GM12878 (cell line): Measurements from ENCODE around the gene NTF4. TPM values are rescaled to one million over a fixed set of nuclear protein-coding genes. Genes with fewer than 3 reads are reported as not detected.

Experiments used
- ATAC-seq: fragments of 200-7000 bp; cut with Tn5 transposase; 3 replicates; pipeline ENCODE4 v1.9.1; 2020; ENCODE audit warnings: mild to moderate bottlenecking, moderate library complexity
- BruUV-seq: library from RNA; stranded (reverse); fragments of 400-500 nt; replicated peaks from 2 replicates; lab custom pipeline; 2021; lab: Mats Ljungman, UMichigan
- CTCF ChIA-PET: fragments of 300-600 bp; sonication (Branson Sonifier 250); formaldehyde crosslinking; extraction: SDS; loops from one replicate; lab custom pipeline; 2021; ENCODE audit warnings: inconsistent platforms; lab: Yijun Ruan, JAX
- POLR2A ChIA-PET: fragments of 350-600 bp; formaldehyde crosslinking; extraction: SDS; loops from one replicate; lab custom pipeline; 2021; ENCODE audit warnings: inconsistent platforms; lab: Charles Lee
- RAD21 ChIA-PET: fragments of 300-600 bp; sonication (Branson Sonifier 250); formaldehyde crosslinking; loops from one replicate; lab custom pipeline; 2023; ENCODE audit warnings: antibody characterized with exemption; ENCODE audit not compliant: unreplicated experiment; lab: Charles Lee
- SMC1A ChIA-PET: fragments of 300-600 bp; sonication (Branson Sonifier 250); formaldehyde crosslinking; loops from one replicate; lab custom pipeline; 2023; ENCODE audit not compliant: unreplicated experiment, uncharacterized antibody; lab: Charles Lee
- DNase-seq: peaks from one replicate; pipeline ENCODE4 v3.0.0-alpha.2; 2011; ENCODE audit warnings: low read depth, low spot score
- FAIRE-seq: peaks from 3 replicates; lab custom pipeline; 2011; peaks lifted over from hg19 to GRCh38; lab: Jason Lieb, UNC
- H2AFZ ChIP-seq: 2 replicates; pipeline ENCODE4 v1.6.0; 2011; ENCODE audit warnings: low read depth, low read length, control low read depth; ENCODE audit not compliant: control insufficient read depth
- H3K27ac ChIP-seq: 2 replicates; pipeline ENCODE4 v1.5.1; 2011; ENCODE audit warnings: control low read depth; ENCODE audit not compliant: control insufficient read depth, insufficient read depth
- H3K27me3 ChIP-seq, 2 experiments: replicated peaks in 1 of 2; 2 replicates each; pipeline versions ENCODE4 v1.6.0 to v1.6.1; 2011; ENCODE audit warnings: low read length in 1 of 2; ENCODE audit not compliant: control insufficient read depth in 2 of 2, insufficient read depth in 2 of 2
- H3K36me3 ChIP-seq, 2 experiments: 2 replicates each; pipeline ENCODE4 v1.5.1; 2011; ENCODE audit warnings: low read length in 1 of 2; ENCODE audit not compliant: control insufficient read depth in 2 of 2, insufficient read depth in 2 of 2
- H3K4me1 ChIP-seq: 2 replicates; pipeline ENCODE4 v1.6.1; 2011; ENCODE audit warnings: mild to moderate bottlenecking, low read length, moderate library complexity, mixed read lengths; ENCODE audit not compliant: control insufficient read depth, insufficient read depth
- H3K4me2 ChIP-seq: 2 replicates; pipeline ENCODE4 v1.6.0; 2011; ENCODE audit warnings: control low read depth; ENCODE audit not compliant: control insufficient read depth, insufficient read depth
- H3K4me3 ChIP-seq: fragments of 200-600 bp; sonication (generic); 2 replicates; pipeline ENCODE4 v1.5.1; 2016
- H3K79me2 ChIP-seq: 2 replicates; pipeline ENCODE4 v1.6.0; 2011; ENCODE audit warnings: low read length; ENCODE audit not compliant: control insufficient read depth, insufficient read depth
- H3K9ac ChIP-seq: 2 replicates; pipeline ENCODE4 v1.8.0; 2011; ENCODE audit warnings: low read length, control low read depth, mixed read lengths; ENCODE audit not compliant: control insufficient read depth, insufficient read depth
- H3K9me3 ChIP-seq: replicated peaks from 3 replicates; pipeline ENCODE4 v1.5.1; 2011; ENCODE audit warnings: mild to moderate bottlenecking, low read length; ENCODE audit not compliant: control insufficient read depth, insufficient read depth
- H4K20me1 ChIP-seq: 2 replicates; pipeline ENCODE4 v1.6.0; 2011; ENCODE audit not compliant: control insufficient read depth, insufficient read depth
- CBX3 ChIP-seq: fragments of 200-600 bp; sonication (generic); IDR thresholded peaks from 2 replicates; pipeline ENCODE4 v1.6.1; 2016; ENCODE audit warnings: low read depth, borderline replicate concordance
- E2F8 ChIP-seq: fragments of 450-650 bp; IDR thresholded peaks from 2 replicates; pipeline ENCODE4 v1.6.1; 2018; ENCODE audit warnings: mild to moderate bottlenecking, low read depth, moderate library complexity; ENCODE audit not compliant: partially characterized antibody
- GATAD2B ChIP-seq: fragments of 450-650 bp; conservative IDR thresholded peaks from 2 replicates; pipeline ENCODE4 v1.6.1; 2017; ENCODE audit warnings: low read depth, mild to moderate bottlenecking, moderate library complexity
- IRF5 ChIP-seq: fragments of 450-650 bp; IDR thresholded peaks from 2 replicates; pipeline ENCODE4 v1.6.1; 2017; ENCODE audit warnings: borderline replicate concordance
- USF1 ChIP-seq: IDR thresholded peaks from 2 replicates; pipeline ENCODE4 v1.6.1; 2011; ENCODE audit warnings: borderline replicate concordance, low read depth, mild to moderate bottlenecking, moderate library complexity, mixed read lengths, low read length; ENCODE audit not compliant: insufficient read depth; ENCODE audit errors: extremely low read length
- ZNF274 ChIP-seq: IDR thresholded peaks from one replicate; pipeline ENCODE4 v1.8.0; 2011; ENCODE audit not compliant: insufficient read length, insufficient read depth
- WGBS: methylation state at CpG from one replicate; pipeline ENCODE4 v1.1.6; 2016; ENCODE audit warnings: low lambda C conversion rate; ENCODE audit not compliant: insufficient replicate concordance, insufficient coverage; ENCODE audit errors: missing lambda C conversion rate; 5-methylcytosine and 5-hydroxymethylcytosine counted together
- in situ Hi-C: fragments of 300-500 bp; cut with MboI; formaldehyde crosslinking; loops from 9 replicates; pipeline ENCODE4 v1.14.3; 2018; ENCODE audit warnings: mixed read lengths
- intact Hi-C: fragments of 100-400 bp; cut with micrococcal nuclease; formaldehyde crosslinking; loops from one replicate; pipeline ENCODE4 v1.14.2; 2022; ENCODE audit not compliant: unreplicated experiment
- polyA plus RNA-seq, 11 experiments: library from polyadenylated mRNA; depleted of rRNA in 4 of 11; unstranded in 6 of 11; stranded (reverse) in 5 of 11; fragments of >200 nt; fragmentation: Nextera tagmentation in 4 of 11; fragmentation: Illumina TruSeq in 1 of 11; extraction: Ambion mirVana in 4 of 11; extraction: Trizol in 1 of 11; gene quantifications; 1 replicate in 1 of 11; 2 replicates in 10 of 11; pipeline versions ENCODE4 v1.2.1 to v1.2.3, GENCODE V29; 2011 to 2016; ENCODE audit warnings: inconsistent platforms in 2 of 11, missing spikeins in 2 of 11, low read depth in 1 of 11
- total RNA-seq, 4 experiments: library from RNA; depleted of rRNA in 3 of 4; stranded (reverse); fragments of >200 nt in 3 of 4; fragmentation: Illumina TruSeq in 1 of 4; extraction: Trizol in 1 of 4; gene quantifications; 2 replicates each; pipeline versions ENCODE4 v1.2.1 to v1.2.3, GENCODE V29; 2013 to 2021

Gene NTF4
- total and polyA plus RNA-seq, 10 of the 15 experiments (the other 5 are each of a cell fraction or from before 2014, with no cell fraction given), result not detected

- SMC1A ChIA-PET, result no interaction called here
- H3K4me1 ChIP-seq, result no peaks in the 10 kb centered on the region
- WGBS, result 15% methylated on average over 11 of the region's 13 CpGs
- in situ Hi-C loops (no loop called here), intact Hi-C loops (no loop called here)
- H3K4me3 ChIP-seq, result no peak overlapping the region
- DNase-seq (no peak), FAIRE-seq (no peak)
- RAD21 ChIA-PET, result interaction anchor here (0.6 kb wide), 1 partner anchor 300 kb away, joined by 3 read pairs; no protein-coding TSS in a partner anchor
- H3K4me2 ChIP-seq, result no peak overlapping the region
- no TSS peak for BruUV-seq
- no peak overlapping the region for H2AFZ ChIP-seq
- no peaks in the 10 kb centered on the region; the same call in 2 of the 3 replicates for H3K9me3 ChIP-seq
- H4K20me1 ChIP-seq, result no peaks in the 10 kb centered on the region
- no peak for TF ChIP-seq E2F8
- TF ChIP-seq GATAD2B, result no peak
- TF ChIP-seq IRF5, result no peak
- no peak for TF ChIP-seq CBX3
- no peak for TF ChIP-seq ZNF274
- no peak for TF ChIP-seq USF1
- TF ChIP-seq, all 136 proteins: peak for 0
- no peaks in the 10 kb centered on the region for H3K79me2 ChIP-seq
- H3K9ac ChIP-seq, result no peak overlapping the region
- H3K36me3 ChIP-seq, result no peaks in the 10 kb centered on the region
- H3K27me3 ChIP-seq, result peaks cover 2 to 3% of the 10 kb centered on the region in 2 experiments
- H3K27ac ChIP-seq, result no peak overlapping the region
- ChIA-PET POLR2A (no interaction called here), CTCF (interaction anchor here (1.1 kb wide), 1 partner anchor 32 kb away, joined by 3 read pairs; no protein-coding TSS in a partner anchor)
- ATAC-seq, result no peak
These were observed 1.4 kb upstream of the NTF4 start for GRCh38 chr19:49065905-49066512.
